Ramos (cell line): ENCODE data around the gene VASH1.

Source experiments
- in situ Hi-C: fragments of 300-500 bp; cut with MboI; formaldehyde crosslinking; loops from one replicate; pipeline ENCODE4 v1.14.3; 2022; ENCODE audit warnings: low sequenced_read_pairs; ENCODE audit not compliant: unreplicated experiment

Gene VASH1

GRCh38 chr14:76770521-76771436, 9.5 kb downstream of the VASH1 start:
- in situ Hi-C loops, result no loop called here

GRCh38 chr14:76771437-76771980, 10.2 kb downstream of the VASH1 start:
- in situ Hi-C loops, result no loop called here

GRCh38 chr14:76772300-76773187, 11.3 kb downstream of the VASH1 start:
- in situ Hi-C loops, result no loop called here

- in situ Hi-C loops, result no loop called here
Observed at GRCh38 chr14:76773188-76773885, 12.1 kb downstream of the VASH1 start.

- in situ Hi-C loops, result no loop called here
Observed at GRCh38 chr14:76773956-76774820, 12.9 kb downstream of the VASH1 start.

- in situ Hi-C loops, result no loop called here
Observed at GRCh38 chr14:76774821-76775694, 13.8 kb downstream of the VASH1 start.

- in situ Hi-C loops, result no loop called here
Observed at GRCh38 chr14:76775695-76776427, 14.6 kb downstream of the VASH1 start.

- in situ Hi-C loops, result no loop called here
Observed at GRCh38 chr14:76776428-76777251, 15.4 kb downstream of the VASH1 start.

- in situ Hi-C loops, result no loop called here
Observed at GRCh38 chr14:76777721-76778120, 16.5 kb downstream of the VASH1 start.

- in situ Hi-C loops, result no loop called here
Observed at GRCh38 chr14:76778546-76779215, 17.4 kb downstream of the VASH1 start.

GRCh38 chr14:76779221-76780057, 18.2 kb downstream of the VASH1 start:
- in situ Hi-C loops, result no loop called here

GRCh38 chr14:76780058-76780345, 18.7 kb downstream of the VASH1 start:
- in situ Hi-C loops, result no loop called here

- in situ Hi-C loops, result no loop called here
Observed at GRCh38 chr14:76780360-76780759, 19.1 kb downstream of the VASH1 start.

- in situ Hi-C loops, result no loop called here
Observed at GRCh38 chr14:76780875-76781647, 19.8 kb downstream of the VASH1 start.

- in situ Hi-C loops, result no loop called here
Observed at GRCh38 chr14:76781648-76782051, 20.4 kb downstream of the VASH1 start.
